Stomach (tissue), 9 donors: ENCODE measurements around the gene NAALADL2. TPM values are rescaled to one million over a fixed set of nuclear protein-coding genes. Genes with fewer than 3 reads are reported as not detected.

Experiments used
- DNase-seq, 2 donors: peaks; one replicate each; pipeline versions ENCODE4 v3.0.0 to v3.0.0-alpha.2; 2013 to 2019
- H3K27ac ChIP-seq, 5 donors: fragments of 200-600 bp in 4 of 5; sonication (generic) in 4 of 5; one replicate each; pipeline ENCODE4 v1.5.1; 2013 to 2019; ENCODE audit warnings: mild to moderate bottlenecking in 1 of 5, moderate library complexity in 1 of 5
- H3K27me3 ChIP-seq, 3 donors: fragments of 200-600 bp; sonication (generic); one replicate each; pipeline ENCODE4 v1.5.1; 2017 to 2019; ENCODE audit warnings: mixed run types in 1 of 3
- H3K36me3 ChIP-seq, 4 donors: fragments of 200-600 bp; sonication (generic); 1 replicate in 3 of 4; 2 replicates in 1 of 4; pipeline ENCODE4 v1.5.1; 2016 to 2019
- H3K4me1 ChIP-seq, 4 donors: fragments of 200-600 bp; sonication (generic); one replicate each; pipeline ENCODE4 v1.5.1; 2016 to 2019
- H3K4me3 ChIP-seq, 4 donors: fragments of 200-600 bp; sonication (generic) in 3 of 4; one replicate each; pipeline ENCODE4 v1.5.1; 2016 to 2019; ENCODE audit warnings: mild to moderate bottlenecking in 1 of 4
- H3K9me3 ChIP-seq, 4 donors: fragments of 200-600 bp; sonication (generic); one replicate each; pipeline ENCODE4 v1.5.1; 2016 to 2019
- CTCF ChIP-seq, 7 experiments: fragments of 450-650 bp in 4 of 7; fragments of 200-600 bp in 3 of 7; sonication (generic) in 3 of 7; IDR thresholded peaks; one replicate each; pipeline ENCODE4 v1.5.1; 2016 to 2019; ENCODE audit warnings: antibody characterized with exemption in 7 of 7, control low read depth in 2 of 7, mild to moderate bottlenecking in 1 of 7
- EP300 ChIP-seq: sonication (generic); formaldehyde crosslinking; IDR thresholded peaks from one replicate; pipeline ENCODE4 v1.6.1; 2017; ENCODE audit warnings: antibody characterized with exemption
- POLR2A ChIP-seq, 4 donors: fragments of 450-650 bp; IDR thresholded peaks; one replicate each; pipeline ENCODE4 v1.6.1; 2016; ENCODE audit warnings: antibody characterized with exemption in 4 of 4, control low read depth in 2 of 4, mild to moderate bottlenecking in 1 of 4, moderate library complexity in 1 of 4
- POLR2AphosphoS5 ChIP-seq, 3 donors: sonication (generic); formaldehyde crosslinking; IDR thresholded peaks; one replicate each; pipeline ENCODE4 v1.6.1; 2016; ENCODE audit warnings: antibody characterized with exemption in 3 of 3
- WGBS, 5 donors: extraction: QIAGEN DNeasy Blood & Tissue Kit in 3 of 5; methylation state at CpG; one replicate each; pipeline versions ENCODE4 v1.1.5 to v1.1.7; 2013 to 2018; 5-methylcytosine and 5-hydroxymethylcytosine counted together
- intact Hi-C: fragments of 100-400 bp; cut with DNase I; formaldehyde crosslinking; loops from one replicate; pipeline ENCODE4 v1.15.1; 2023; ENCODE audit warnings: low total_unique reads
- polyA plus RNA-seq, 3 donors: library from polyadenylated mRNA; stranded (reverse); fragments of 200-250 nt; gene quantifications; one replicate each; pipeline ENCODE4 v1.2.3, GENCODE V29; 2013
- total RNA-seq, 5 donors: library from RNA; depleted of rRNA; stranded (reverse); fragments of >200 nt; gene quantifications; one replicate each; pipeline versions ENCODE4 v1.1.0 to v1.2.3, GENCODE V29; 2014 to 2016
- donor health status: healthy with polysubstance abuse.
- donor health status: Bipolar disorder and iron deficiency.
- donor health status: healthy.

The NAALADL2 gene
- total and polyA plus RNA-seq, 8 donors, result 0.58 to 43.7 (median 5.4) TPM

GRCh38 chr3:174936590-174936989 lies 77.5 kb downstream of the NAALADL2 start:
- no peaks in the 10 kb centered on the region for H3K27me3 ChIP-seq
- intact Hi-C loops, result no loop called here
- no peak for TF ChIP-seq POLR2AphosphoS5 (IDR thresholded peaks at IDR 0.05)
- TF ChIP-seq CTCF (IDR thresholded peaks at IDR 0.05), result no peak
- no peak for TF ChIP-seq EP300
- no peak for TF ChIP-seq POLR2A (IDR thresholded peaks at IDR 0.05)
- H3K9me3 ChIP-seq, result peaks cover 0 to 3% (median 0%) of the 10 kb centered on the region in 4 donors
- no peak overlapping the region for H3K4me3 ChIP-seq
- no peaks in the 10 kb centered on the region for H3K36me3 ChIP-seq
- 68 to 88% (median 79%) methylated on average over 4 of the region's 4 CpGs for WGBS, 5 donors
- peaks cover 0 to 5% (median 1%) of the 10 kb centered on the region in 4 donors for H3K4me1 ChIP-seq
- no peak overlapping the region for H3K27ac ChIP-seq
- no peak for DNase-seq

- H3K9me3 ChIP-seq, result peaks cover 0 to 3% (median 0%) of the 10 kb centered on the region in 4 donors
- no peak overlapping the region for H3K4me3 ChIP-seq
- TF ChIP-seq CTCF (IDR thresholded peaks at IDR 0.05), result no peak
- TF ChIP-seq POLR2A (IDR thresholded peaks at IDR 0.05), result no peak
- no peak for TF ChIP-seq EP300
- no peak for TF ChIP-seq POLR2AphosphoS5 (IDR thresholded peaks at IDR 0.05)
- intact Hi-C loops, result no loop called here
- no peaks in the 10 kb centered on the region for H3K36me3 ChIP-seq
- H3K27me3 ChIP-seq, result no peaks in the 10 kb centered on the region
- H3K4me1 ChIP-seq, result peaks cover 0 to 5% (median 1%) of the 10 kb centered on the region in 4 donors
- DNase-seq, result peak in 1 of 2 donors; percentile 20
- no peak overlapping the region for H3K27ac ChIP-seq
These were observed 78.3 kb downstream of the NAALADL2 start for GRCh38 chr3:174937478-174937877.

- H3K9me3 ChIP-seq, result peaks cover 0 to 3% (median 0%) of the 10 kb centered on the region in 4 donors
- peaks cover 0 to 5% (median 1%) of the 10 kb centered on the region in 4 donors for H3K4me1 ChIP-seq
- WGBS, 5 donors, result 77 to 95% (median 89%) methylated on average over 4 of the region's 4 CpGs
- no peak for TF ChIP-seq EP300
- no peaks in the 10 kb centered on the region for H3K27me3 ChIP-seq
- no peaks in the 10 kb centered on the region for H3K36me3 ChIP-seq
- no peak overlapping the region for H3K27ac ChIP-seq
- no peak overlapping the region for H3K4me3 ChIP-seq
- intact Hi-C loops, result no loop called here
- DNase-seq, result no peak
These were observed 79.0 kb downstream of the NAALADL2 start for GRCh38 chr3:174938102-174938501.

- TF ChIP-seq EP300 (no peak), CTCF (IDR thresholded peaks at IDR 0.05) (no peak), POLR2A (IDR thresholded peaks at IDR 0.05) (no peak), POLR2AphosphoS5 (IDR thresholded peaks at IDR 0.05) (no peak)
- intact Hi-C loops, result no loop called here
- H3K27me3 ChIP-seq, result no peaks in the 10 kb centered on the region
- H3K36me3 ChIP-seq, result no peaks in the 10 kb centered on the region
- peaks cover 0 to 3% (median 0%) of the 10 kb centered on the region in 4 donors for H3K9me3 ChIP-seq
- H3K27ac ChIP-seq, result no peak overlapping the region
- no peak overlapping the region for H3K4me3 ChIP-seq
- WGBS, 5 donors, result 86 to 94% (median 88%) methylated on average over 2 of the region's 2 CpGs
- no peak for DNase-seq
- H3K4me1 ChIP-seq, result peaks cover 0 to 5% (median 1%) of the 10 kb centered on the region in 4 donors
These were observed 81.0 kb downstream of the NAALADL2 start for GRCh38 chr3:174940151-174940550.

GRCh38 chr3:174945276-174945675 lies 86.1 kb downstream of the NAALADL2 start:
- Histone ChIP-seq H3K4me3 (no peak overlapping the region), H3K36me3 (no peaks in the 10 kb centered on the region), H3K4me1 (peaks cover 0 to 11% (median 5%) of the 10 kb centered on the region in 4 donors), H3K9me3 (no peaks in the 10 kb centered on the region), H3K27me3 (no peaks in the 10 kb centered on the region), H3K27ac (no peak overlapping the region)
- TF ChIP-seq POLR2A (IDR thresholded peaks at IDR 0.05) (no peak), EP300 (no peak), POLR2AphosphoS5 (IDR thresholded peaks at IDR 0.05) (no peak), CTCF (IDR thresholded peaks at IDR 0.05) (no peak)
- 71 to 88% (median 81%) methylated on average over 2 of the region's 2 CpGs for WGBS, 5 donors
- intact Hi-C loops, result no loop called here
- no peak for DNase-seq
